Kidney epithelial cell (primary cell): ENCODE data around the gene CD151. TPM values are rescaled to one million over a fixed set of nuclear protein-coding genes. Genes with fewer than 3 reads are reported as not detected.

Experiments
- DNase-seq: peaks from one replicate; pipeline ENCODE4 v3.0.0-alpha.2; 2010; ENCODE audit warnings: low read depth
- H3K27me3 ChIP-seq: 2 replicates; pipeline ENCODE4 v1.6.0; 2011; ENCODE audit warnings: low read length; ENCODE audit not compliant: control insufficient read depth, insufficient read depth
- H3K36me3 ChIP-seq: 2 replicates; pipeline ENCODE4 v1.5.1; 2011; ENCODE audit warnings: low read length; ENCODE audit not compliant: control insufficient read depth, insufficient read depth
- H3K4me3 ChIP-seq: 2 replicates; pipeline ENCODE4 v1.5.1; 2011; ENCODE audit warnings: low read depth, mild to moderate bottlenecking, control low read depth, low read length
- CTCF ChIP-seq: IDR thresholded peaks from 2 replicates; pipeline ENCODE4 v1.5.1; 2011; ENCODE audit warnings: mild to moderate bottlenecking, moderate library complexity, low read length, control low read depth, inconsistent platforms; ENCODE audit not compliant: insufficient read depth, poor library complexity, severe bottlenecking
- total RNA-seq: library from RNA; depleted of rRNA; stranded (reverse); fragments of >200 nt; gene quantifications from 2 replicates; pipeline ENCODE4 v1.2.3, GENCODE V29; 2015

The CD151 gene
- total RNA-seq, 1 donor from 2014 or later, result 644 TPM

GRCh38 chr11:821512-822371, 11.0 kb upstream of the CD151 start:
- no peak for DNase-seq
- Histone ChIP-seq H3K36me3 (peaks cover 4% of the 10 kb centered on the region), H3K27me3 (no peaks in the 10 kb centered on the region), H3K4me3 (no peak overlapping the region)
- no peak for TF ChIP-seq CTCF

- peaks cover 4% of the 10 kb centered on the region for H3K36me3 ChIP-seq
- no peak for DNase-seq
- H3K4me3 ChIP-seq, result no peak overlapping the region
- peaks cover 2% of the 10 kb centered on the region for H3K27me3 ChIP-seq
- TF ChIP-seq CTCF, result no peak
Measured at GRCh38 chr11:823441-824291, 9.1 kb upstream of the CD151 start.

- no peak for DNase-seq
- peaks cover 4% of the 10 kb centered on the region for H3K36me3 ChIP-seq
- no peak overlapping the region for H3K4me3 ChIP-seq
- TF ChIP-seq CTCF, result no peak
- H3K27me3 ChIP-seq, result peaks cover 2% of the 10 kb centered on the region
Measured at GRCh38 chr11:824292-824880, 8.4 kb upstream of the CD151 start.

- H3K36me3 ChIP-seq, result peaks cover 4% of the 10 kb centered on the region
- peaks cover 2% of the 10 kb centered on the region for H3K27me3 ChIP-seq
- no peak for TF ChIP-seq CTCF
Measured at GRCh38 chr11:824942-825341, 7.8 kb upstream of the CD151 start.

GRCh38 chr11:825366-826226, 7.2 kb upstream of the CD151 start:
- H3K4me3 ChIP-seq, result no peak overlapping the region
- TF ChIP-seq CTCF, result no peak
- peaks cover 4% of the 10 kb centered on the region for H3K36me3 ChIP-seq
- no peak for DNase-seq
- peaks cover 2% of the 10 kb centered on the region for H3K27me3 ChIP-seq

More at GRCh38 chr11:824942-825341, 7.8 kb upstream of the CD151 start:
- no peak for DNase-seq
- no peak overlapping the region for H3K4me3 ChIP-seq
